ENCODE results near the gene CAST. TPM values are rescaled to one million over a fixed set of nuclear protein-coding genes. Genes with fewer than 3 reads are reported as not detected.

The CAST gene
- total and polyA plus RNA-seq, 3 donors from 2014 or later, result 195 to 260 (median 241) TPM

GRCh38 chr5:96628406-96628805 is 33.8 kb upstream of the CAST start:
- WGBS, 2 donors, result 75 to 85% methylated on average over 3 of the region's 3 CpGs
- Histone ChIP-seq H3K27ac (no peak overlapping the region), H3K36me3 (ENCODE audit: low read depth, missing control alignments) (no peaks in the 10 kb centered on the region), H3K27me3 (no peaks in the 10 kb centered on the region), H3K9me3 (no peaks in the 10 kb centered on the region), H3K4me3 (no peak overlapping the region), H3K4me1 (no peaks in the 10 kb centered on the region)
- intact Hi-C loops (cut with DNase I; ENCODE audit: low total_unique reads), result no loop called here
- TF ChIP-seq CTCF (IDR thresholded peaks at IDR 0.05) (no peak), POLR2A (IDR thresholded peaks at IDR 0.05) (no peak)
- no peak for DNase-seq

GRCh38 chr5:96629774-96630173 is 32.4 kb upstream of the CAST start:
- no peak for DNase-seq
- intact Hi-C loops (cut with DNase I; ENCODE audit: low total_unique reads), result no loop called here

GRCh38 chr5:96633820-96634219 is 28.4 kb upstream of the CAST start:
- intact Hi-C loops (cut with DNase I; ENCODE audit: low total_unique reads), result no loop called here
- no peak for DNase-seq
- TF ChIP-seq POLR2A (IDR thresholded peaks at IDR 0.05), result no peak
- no peak for TF ChIP-seq CTCF (IDR thresholded peaks at IDR 0.05)
- 72 to 87% methylated on average over 4 of the region's 4 CpGs for WGBS, 2 donors
- no peak overlapping the region for H3K27ac ChIP-seq
- no peaks in the 10 kb centered on the region for H3K27me3 ChIP-seq
- no peaks in the 10 kb centered on the region for H3K9me3 ChIP-seq
- no peaks in the 10 kb centered on the region for H3K36me3 ChIP-seq (ENCODE audit: low read depth, missing control alignments)
- no peak overlapping the region for H3K4me3 ChIP-seq
- H3K4me1 ChIP-seq, result no peaks in the 10 kb centered on the region

More at GRCh38 chr5:96629774-96630173, 32.4 kb upstream of the CAST start:
- Histone ChIP-seq H3K36me3 (ENCODE audit: low read depth, missing control alignments) (no peaks in the 10 kb centered on the region), H3K9me3 (no peaks in the 10 kb centered on the region), H3K4me3 (no peak overlapping the region), H3K4me1 (no peaks in the 10 kb centered on the region), H3K27ac (no peak overlapping the region), H3K27me3 (no peaks in the 10 kb centered on the region)
- no peak for TF ChIP-seq POLR2A (IDR thresholded peaks at IDR 0.05)
- no peak for TF ChIP-seq CTCF (IDR thresholded peaks at IDR 0.05)
- WGBS, 2 donors, result 60 to 75% methylated on average over 2 of the region's 2 CpGs

GRCh38 chr5:96634881-96635280 is 27.3 kb upstream of the CAST start:
- Histone ChIP-seq H3K9me3 (no peaks in the 10 kb centered on the region), H3K4me3 (no peak overlapping the region), H3K36me3 (ENCODE audit: low read depth, missing control alignments) (no peaks in the 10 kb centered on the region), H3K27ac (no peak overlapping the region), H3K27me3 (no peaks in the 10 kb centered on the region), H3K4me1 (no peaks in the 10 kb centered on the region)
- intact Hi-C loops (cut with DNase I; ENCODE audit: low total_unique reads), result no loop called here
- TF ChIP-seq CTCF (IDR thresholded peaks at IDR 0.05) (no peak), POLR2A (IDR thresholded peaks at IDR 0.05) (no peak)
- WGBS, 2 donors, result 61 to 79% methylated on average over 1 of the region's 1 CpG
- DNase-seq, result no peak

GRCh38 chr5:96636046-96636445 is 26.1 kb upstream of the CAST start:
- no peak for TF ChIP-seq CTCF (IDR thresholded peaks at IDR 0.05)
- no peak for TF ChIP-seq POLR2A (IDR thresholded peaks at IDR 0.05)
- DNase-seq, result no peak
- Histone ChIP-seq H3K9me3 (no peaks in the 10 kb centered on the region), H3K27me3 (no peaks in the 10 kb centered on the region), H3K36me3 (ENCODE audit: low read depth, missing control alignments) (no peaks in the 10 kb centered on the region), H3K27ac (no peak overlapping the region), H3K4me1 (no peaks in the 10 kb centered on the region), H3K4me3 (no peak overlapping the region)
- WGBS, 2 donors, result 72 to 77% methylated on average over 1 of the region's 1 CpG
- intact Hi-C loops (cut with DNase I; ENCODE audit: low total_unique reads), result no loop called here
